ENCODE data around the gene POC5. TPM values are rescaled to one million over a fixed set of nuclear protein-coding genes. Genes with fewer than 3 reads are reported as not detected.

The POC5 gene
- total and polyA plus RNA-seq, 2 of the 8 experiments (the other 6 are each of a cell fraction or from before 2014, with no cell fraction given): 11.2 to 12.1 TPM

- Histone ChIP-seq H3K4ac (replicated peaks; ENCODE audit: insufficient read length, low read depth, low read length) (no peak overlapping the region), H2BK20ac (ENCODE audit: low read length) (no peak overlapping the region), H3K79me1 (ENCODE audit: low read depth, low read length) (no peaks in the 10 kb centered on the region), H3K18ac (ENCODE audit: extremely low read depth, low read length) (no peak overlapping the region), H4K8ac (ENCODE audit: extremely low read depth, insufficient read depth, low read length) (no peak overlapping the region), H3K14ac (ENCODE audit: insufficient read length) (no peak overlapping the region), H4K91ac (replicated peaks; ENCODE audit: insufficient read length, low read length) (no peak overlapping the region), H3K23ac (ENCODE audit: insufficient read length) (no peak overlapping the region), H2AK5ac (ENCODE audit: low read depth, low read length) (no peak overlapping the region), H3K79me2 (ENCODE audit: control insufficient read depth in 1 of 2, insufficient read depth in 2 of 2, low read length in 2 of 2) (no peaks in the 10 kb centered on the region), H4K5ac (ENCODE audit: insufficient read length, low read depth, low read length) (no peak overlapping the region), H3K4me3 (ENCODE audit: extremely low read depth in 1 of 4, insufficient read depth in 2 of 4, low read depth in 3 of 4, low read length in 4 of 4) (no peak overlapping the region), H4K20me1 (replicated peaks in 1 of 2; ENCODE audit: control insufficient read depth in 1 of 2, insufficient read depth in 2 of 2, low read length in 2 of 2) (no peaks in the 10 kb centered on the region), H2BK15ac (ENCODE audit: low read length) (no peak overlapping the region), H3K4me1 (replicated peaks in 1 of 4; ENCODE audit: control insufficient read depth in 3 of 4, insufficient read depth in 4 of 4, low read length in 3 of 4) (no peaks in the 10 kb centered on the region), H3K9me3 (ENCODE audit: insufficient read depth in 2 of 2, low read depth in 1 of 2, low read length in 1 of 2) (no peaks in the 10 kb centered on the region), H3K23me2 (ENCODE audit: low read depth, low read length) (no peaks in the 10 kb centered on the region), H2AFZ (ENCODE audit: low read length) (peak overlapping the region; percentile 30; the same call in 1 of the 2 replicates), H2BK5ac (ENCODE audit: low read depth, low read length) (no peak overlapping the region), H3K36me3 (ENCODE audit: control insufficient read depth in 2 of 4, insufficient read depth in 4 of 4, low read length in 3 of 4) (no peaks in the 10 kb centered on the region), H3K9ac (replicated peaks in 1 of 4; ENCODE audit: extremely low read depth in 1 of 4, low read depth in 3 of 4, low read length in 3 of 4) (no peak overlapping the region), H3K27ac (ENCODE audit: low read depth, low read length) (no peak overlapping the region), H3K27me3 (replicated peaks in 1 of 4; ENCODE audit: control insufficient read depth in 3 of 4, extremely low read depth in 1 of 4, insufficient read depth in 3 of 4, low read length in 3 of 4) (no peaks in the 10 kb centered on the region), H3K56ac (replicated peaks; ENCODE audit: insufficient read length, low read depth, low read length) (no peak overlapping the region), H2BK120ac (replicated peaks; ENCODE audit: low read depth, low read length) (no peak overlapping the region), H3K4me2 (ENCODE audit: insufficient read depth in 1 of 2, low read depth in 2 of 2, low read length in 2 of 2) (no peak overlapping the region), H2BK12ac (ENCODE audit: low read depth, low read length) (no peak overlapping the region)
- 97% methylated on average over 4 of the region's 4 CpGs; no CpG with 5 or more reads in 1 of the 2 experiments for WGBS, 2 experiments (ENCODE audit: extremely low coverage in 1 of 2, insufficient coverage in 1 of 2, insufficient read length in 1 of 2, insufficient replicate concordance in 2 of 2, low coverage in 1 of 2, low lambda C conversion rate in 2 of 2, missing lambda C conversion rate in 1 of 2)
- FAIRE-seq (no peak), DNase-seq (ENCODE audit: low read depth in 1 of 2, low spot score in 2 of 2) (no peak)
- TF ChIP-seq CHD2 (IDR thresholded peaks at IDR 0.05; ENCODE audit: low read length) (no peak), CBX5 (IDR thresholded peaks at IDR 0.05; ENCODE audit: low read depth, low read length) (no peak), HDAC2 (IDR thresholded peaks at IDR 0.05; ENCODE audit: borderline replicate concordance in 1 of 2, low read depth in 2 of 2, low read length in 2 of 2) (no peak), MAX (IDR thresholded peaks at IDR 0.05) (no peak), ZNF274 (IDR thresholded peaks at IDR 0.05; ENCODE audit: borderline replicate concordance, extremely low read depth, low read length) (no peak), NANOG (IDR thresholded peaks at IDR 0.05; ENCODE audit: insufficient read depth, low read depth, low read length, poor library complexity, severe bottlenecking) (no peak), EGR1 (IDR thresholded peaks at IDR 0.05; ENCODE audit: borderline replicate concordance, low read depth, low read length) (no peak), RNF2 (IDR thresholded peaks at IDR 0.05; ENCODE audit: borderline replicate concordance, low read depth, low read length, missing control alignments, poor library complexity, severe bottlenecking) (no peak)
- TF ChIP-seq, protein P1, sequence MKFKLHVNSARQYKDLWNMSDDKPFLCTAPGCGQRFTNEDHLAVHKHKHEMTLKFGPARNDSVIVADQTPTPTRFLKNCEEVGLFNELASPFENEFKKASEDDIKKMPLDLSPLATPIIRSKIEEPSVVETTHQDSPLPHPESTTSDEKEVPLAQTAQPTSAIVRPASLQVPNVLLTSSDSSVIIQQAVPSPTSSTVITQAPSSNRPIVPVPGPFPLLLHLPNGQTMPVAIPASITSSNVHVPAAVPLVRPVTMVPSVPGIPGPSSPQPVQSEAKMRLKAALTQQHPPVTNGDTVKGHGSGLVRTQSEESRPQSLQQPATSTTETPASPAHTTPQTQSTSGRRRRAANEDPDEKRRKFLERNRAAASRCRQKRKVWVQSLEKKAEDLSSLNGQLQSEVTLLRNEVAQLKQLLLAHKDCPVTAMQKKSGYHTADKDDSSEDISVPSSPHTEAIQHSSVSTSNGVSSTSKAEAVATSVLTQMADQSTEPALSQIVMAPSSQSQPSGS (IDR thresholded peaks at IDR 0.05; ENCODE audit: low read length): no peak
- POLR2A ChIA-PET (ENCODE audit: partially characterized antibody): no interaction called here
- CTCF ChIA-PET (ENCODE audit: partially characterized antibody): interaction anchor here (1.6 kb wide), 1 partner anchor 18 kb away, joined by 5 read pairs; no protein-coding TSS in a partner anchor
These were observed 35.9 kb upstream of the POC5 start for GRCh38 chr5:75753182-75753581.

Measured in H1 (cell line).